ENCODE data around the gene DLG2. TPM values are rescaled to one million over a fixed set of nuclear protein-coding genes. Genes with fewer than 3 reads are reported as not detected.

DLG2 gene
- total and polyA plus RNA-seq, 7 donors = 0.60 to 25.8 (median 9.7) TPM; not detected in 1

DNA sequence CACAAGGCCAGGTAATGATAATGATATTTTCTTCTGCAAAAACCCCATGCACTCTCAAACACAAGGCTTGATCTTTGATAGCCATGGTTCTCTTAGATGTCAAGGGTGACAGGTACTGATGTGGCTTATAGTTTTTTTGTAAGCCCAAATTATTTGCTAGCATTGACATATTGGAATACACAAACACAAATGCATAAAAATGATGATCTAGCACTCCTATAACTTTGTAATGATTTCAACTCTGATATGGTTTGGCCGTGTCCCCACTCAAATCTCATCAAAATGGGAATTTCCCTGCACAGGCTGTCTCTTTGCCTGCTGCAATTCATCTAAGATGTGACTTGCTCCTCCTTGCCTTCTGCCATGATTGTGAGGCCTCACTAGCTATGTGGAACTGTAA is 1768.5 kb downstream of the DLG2 start:
- 67 to 84% methylated on average over 1 of the region's 1 CpG for WGBS, 2 donors
- Histone ChIP-seq H3K4me1 (peaks cover 0 to 5% (median 0%) of the 10 kb centered on the region in 4 donors), H3K36me3 (peaks cover 0 to 4% (median 0%) of the 10 kb centered on the region in 4 donors), H3K27ac (no peak overlapping the region), H3K9me3 (peaks cover 0 to 4% (median 0%) of the 10 kb centered on the region in 4 donors), H3K4me3 (no peak overlapping the region), H3K27me3 (no peaks in the 10 kb centered on the region)
- intact Hi-C loops (cut with DNase I) = no loop called here
- TF ChIP-seq, protein P1, sequence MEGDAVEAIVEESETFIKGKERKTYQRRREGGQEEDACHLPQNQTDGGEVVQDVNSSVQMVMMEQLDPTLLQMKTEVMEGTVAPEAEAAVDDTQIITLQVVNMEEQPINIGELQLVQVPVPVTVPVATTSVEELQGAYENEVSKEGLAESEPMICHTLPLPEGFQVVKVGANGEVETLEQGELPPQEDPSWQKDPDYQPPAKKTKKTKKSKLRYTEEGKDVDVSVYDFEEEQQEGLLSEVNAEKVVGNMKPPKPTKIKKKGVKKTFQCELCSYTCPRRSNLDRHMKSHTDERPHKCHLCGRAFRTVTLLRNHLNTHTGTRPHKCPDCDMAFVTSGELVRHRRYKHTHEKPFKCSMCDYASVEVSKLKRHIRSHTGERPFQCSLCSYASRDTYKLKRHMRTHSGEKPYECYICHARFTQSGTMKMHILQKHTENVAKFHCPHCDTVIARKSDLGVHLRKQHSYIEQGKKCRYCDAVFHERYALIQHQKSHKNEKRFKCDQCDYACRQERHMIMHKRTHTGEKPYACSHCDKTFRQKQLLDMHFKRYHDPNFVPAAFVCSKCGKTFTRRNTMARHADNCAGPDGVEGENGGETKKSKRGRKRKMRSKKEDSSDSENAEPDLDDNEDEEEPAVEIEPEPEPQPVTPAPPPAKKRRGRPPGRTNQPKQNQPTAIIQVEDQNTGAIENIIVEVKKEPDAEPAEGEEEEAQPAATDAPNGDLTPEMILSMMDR (IDR thresholded peaks at IDR 0.05) = no peak
- DNase-seq = no peak

DNA sequence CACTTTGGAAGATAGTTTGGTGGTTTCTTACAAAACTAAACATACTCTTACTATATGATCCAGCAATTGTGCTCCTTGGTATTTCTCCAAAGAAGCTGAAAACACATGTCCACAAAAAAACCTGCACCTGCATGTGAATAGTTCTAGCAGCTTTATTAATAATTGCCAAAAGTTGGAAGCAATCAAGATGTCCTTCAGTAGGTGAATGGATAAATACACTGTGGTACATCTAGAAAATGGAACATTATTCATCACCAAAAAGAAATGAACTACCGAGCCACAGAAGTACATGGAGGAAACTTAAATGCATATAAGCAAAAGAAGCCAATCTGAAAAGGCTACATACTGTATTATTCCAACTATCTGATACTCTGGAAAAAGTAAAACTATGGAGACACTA is 1771.9 kb downstream of the DLG2 start:
- 87 to 92% methylated on average over 1 of the region's 1 CpG for WGBS, 2 donors
- Histone ChIP-seq H3K4me3 (no peak overlapping the region), H3K27ac (no peak overlapping the region), H3K27me3 (no peaks in the 10 kb centered on the region), H3K36me3 (peaks cover 0 to 4% (median 0%) of the 10 kb centered on the region in 4 donors), H3K9me3 (peaks cover 0 to 4% (median 0%) of the 10 kb centered on the region in 4 donors), H3K4me1 (no peaks in the 10 kb centered on the region)
- intact Hi-C loops (cut with DNase I) = no loop called here
- DNase-seq = no peak
- no peak for TF ChIP-seq POLR2AphosphoS5 (IDR thresholded peaks at IDR 0.05)
- TF ChIP-seq, protein P1 (IDR thresholded peaks at IDR 0.05) = no peak

DNA sequence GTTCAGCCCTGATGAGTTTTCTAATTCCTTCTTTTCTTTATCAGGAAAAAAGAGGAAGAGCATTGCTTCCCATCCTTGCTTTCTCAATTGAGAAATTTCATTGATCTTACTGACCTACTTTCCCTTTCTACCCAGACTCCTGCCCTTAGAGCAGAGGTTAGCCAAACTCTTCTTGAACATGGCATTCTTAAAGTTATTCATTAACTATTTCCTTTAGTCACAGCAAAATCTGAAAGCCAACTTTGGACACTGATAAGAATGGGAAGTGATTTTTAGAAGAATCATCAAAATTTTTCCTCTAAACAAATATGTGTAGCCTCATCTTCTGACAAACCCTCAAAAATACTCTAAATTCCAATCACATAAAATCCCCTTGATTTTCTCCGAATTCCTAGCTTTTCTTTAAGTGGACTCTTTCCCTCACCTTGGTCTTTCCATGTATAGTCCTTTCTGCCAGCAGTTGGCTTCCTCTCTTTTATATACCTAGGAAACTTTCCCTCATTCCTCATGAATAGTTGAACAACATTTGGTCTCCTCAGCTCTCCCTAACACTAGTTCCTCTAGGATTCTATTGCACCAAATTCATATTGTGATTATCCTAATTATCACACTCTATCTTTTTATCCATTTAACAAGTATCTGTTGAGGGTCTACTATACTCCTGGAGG is 1774.2 kb downstream of the DLG2 start:
- WGBS, 2 donors = 19 to 68% methylated on average over 1 of the region's 1 CpG
- peaks cover 0 to 4% (median 0%) of the 10 kb centered on the region in 4 donors for H3K9me3 ChIP-seq
- H3K36me3 ChIP-seq = no peaks in the 10 kb centered on the region
- H3K27me3 ChIP-seq = no peaks in the 10 kb centered on the region
- H3K4me1 ChIP-seq = no peaks in the 10 kb centered on the region
- no peak overlapping the region for H3K27ac ChIP-seq
- no peak for TF ChIP-seq POLR2AphosphoS5 (IDR thresholded peaks at IDR 0.05)
- TF ChIP-seq, protein P1 (IDR thresholded peaks at IDR 0.05) = no peak
- TF ChIP-seq POLR2A (IDR thresholded peaks at IDR 0.05) = no peak
- no peak for TF ChIP-seq EP300 (IDR thresholded peaks at IDR 0.05)
- no peak for DNase-seq
- H3K4me3 ChIP-seq = no peak overlapping the region
- intact Hi-C loops (cut with DNase I) = no loop called here

DNA sequence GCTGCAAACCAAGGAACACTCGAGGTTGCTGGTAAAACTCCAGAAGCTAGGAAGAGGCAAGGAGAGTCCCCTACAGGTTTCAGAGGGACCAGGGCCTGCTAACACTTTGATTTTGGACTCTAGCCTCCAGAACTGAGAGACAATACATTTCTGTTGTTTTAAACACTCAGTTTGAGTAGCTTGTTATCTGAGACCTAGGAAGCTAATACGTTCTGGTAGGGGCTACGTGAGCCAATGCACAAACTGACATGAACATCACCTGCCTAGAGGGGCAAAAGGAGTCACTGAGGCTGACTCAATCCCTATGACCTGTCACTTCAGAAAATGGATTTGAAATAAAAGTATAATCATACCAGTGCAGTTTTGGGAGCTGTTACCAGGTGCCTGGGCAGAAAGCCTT is 1775.1 kb downstream of the DLG2 start:
- Histone ChIP-seq H3K27me3 (no peaks in the 10 kb centered on the region), H3K4me1 (no peaks in the 10 kb centered on the region), H3K9me3 (peaks cover 0 to 2% (median 0%) of the 10 kb centered on the region in 4 donors), H3K36me3 (no peaks in the 10 kb centered on the region), H3K27ac (no peak overlapping the region), H3K4me3 (no peak overlapping the region)
- intact Hi-C loops (cut with DNase I) = no loop called here
- no peak for TF ChIP-seq EP300 (IDR thresholded peaks at IDR 0.05)
- no peak for TF ChIP-seq POLR2A (IDR thresholded peaks at IDR 0.05)
- no peak for TF ChIP-seq POLR2AphosphoS5 (IDR thresholded peaks at IDR 0.05)
- TF ChIP-seq, protein P1 (IDR thresholded peaks at IDR 0.05) = no peak
- no peak for DNase-seq
- WGBS, 2 donors = 89 to 90% methylated on average over 3 of the region's 3 CpGs

All from sigmoid colon (tissue), 7 donors.